Central memory CD8-positive, alpha-beta T cell (primary cell): ENCODE results near the gene MED13L.
"Not testable (repeated sequence)": the region's sequence is repeated elsewhere in the genome, so short reads cannot be mapped to it uniquely, and the experiment has no call there.

Experiments
- ATAC-seq: fragments of 150-1000 bp; cut with Tn5 transposase; replicated peaks from 2 replicates; pipeline ENCODE4 v1.10.0; 2022; ENCODE audit warnings: mild to moderate bottlenecking, moderate FRiP score, moderate number of reproducible peaks; ENCODE audit not compliant: poor library complexity, severe bottlenecking; ENCODE audit errors: extremely low read depth
- DNase-seq, 2 donors: peaks; one replicate each; pipeline ENCODE4 v3.0.0; 2021; ENCODE audit warnings: low spot score in 2 of 2
- H3K27ac Mint-ChIP-seq: one replicate; pipeline ENCODE4 v1.8.0; 2022; ENCODE audit warnings: low read depth, mild to moderate bottlenecking, moderate library complexity, mixed read lengths
- H3K27me3 Mint-ChIP-seq: one replicate; pipeline ENCODE4 v1.8.0; 2022; ENCODE audit warnings: mixed read lengths
- H3K36me3 Mint-ChIP-seq: one replicate; pipeline ENCODE4 v1.8.0; 2022; ENCODE audit warnings: mild to moderate bottlenecking, moderate library complexity, mixed read lengths; ENCODE audit not compliant: insufficient read depth
- H3K4me1 Mint-ChIP-seq: one replicate; pipeline ENCODE4 v1.8.0; 2022; ENCODE audit warnings: mixed read lengths
- H3K4me3 Mint-ChIP-seq: one replicate; pipeline ENCODE4 v1.8.0; 2022; ENCODE audit warnings: mild to moderate bottlenecking, moderate library complexity, mixed read lengths
- H3K9me3 Mint-ChIP-seq: one replicate; pipeline ENCODE4 v1.8.0; 2022; ENCODE audit warnings: mixed read lengths

The MED13L gene

GRCh38 chr12:116299665-116300328 is 22.3 kb upstream of the MED13L start:
- H3K36me3 Mint-ChIP-seq, result no peaks in the 10 kb centered on the region
- ATAC-seq (no peak), DNase-seq (no peak)
- no peak overlapping the region for H3K4me3 Mint-ChIP-seq
- no peaks in the 10 kb centered on the region for H3K4me1 Mint-ChIP-seq
- no peaks in the 10 kb centered on the region for H3K9me3 Mint-ChIP-seq
- no peak overlapping the region for H3K27ac Mint-ChIP-seq
- H3K27me3 Mint-ChIP-seq, result peaks cover 13% of the 10 kb centered on the region

- Mint-ChIP-seq H3K36me3 (no peaks in the 10 kb centered on the region), H3K27ac (no peak overlapping the region), H3K27me3 (peaks cover 13% of the 10 kb centered on the region), H3K4me3 (no peak overlapping the region), H3K9me3 (no peaks in the 10 kb centered on the region), H3K4me1 (no peaks in the 10 kb centered on the region)
- ATAC-seq (no peak), DNase-seq (no peak)
Observed at GRCh38 chr12:116299064-116299463, 21.6 kb upstream of the MED13L start.

GRCh38 chr12:116298578-116298977 is 21.1 kb upstream of the MED13L start:
- Mint-ChIP-seq H3K27ac (no peak overlapping the region), H3K4me1 (no peaks in the 10 kb centered on the region), H3K27me3 (peaks cover 13% of the 10 kb centered on the region), H3K4me3 (no peak overlapping the region), H3K9me3 (no peaks in the 10 kb centered on the region), H3K36me3 (no peaks in the 10 kb centered on the region)
- ATAC-seq (no peak), DNase-seq (no peak)

- DNase-seq (no peak), ATAC-seq (no peak)
- Mint-ChIP-seq H3K27me3 (peaks cover 13% of the 10 kb centered on the region), H3K27ac (no peak overlapping the region), H3K9me3 (no peaks in the 10 kb centered on the region), H3K36me3 (no peaks in the 10 kb centered on the region), H3K4me1 (no peaks in the 10 kb centered on the region), H3K4me3 (no peak overlapping the region)
Observed at GRCh38 chr12:116297224-116297834, 19.8 kb upstream of the MED13L start.

- H3K27ac Mint-ChIP-seq, result no peak overlapping the region
Observed at GRCh38 chr12:116295327-116296263, 18.1 kb upstream of the MED13L start.

GRCh38 chr12:116294454-116295165 is 17.1 kb upstream of the MED13L start:
- no peak overlapping the region for H3K4me3 Mint-ChIP-seq
- H3K9me3 Mint-ChIP-seq, result no peaks in the 10 kb centered on the region
- H3K36me3 Mint-ChIP-seq, result no peaks in the 10 kb centered on the region
- ATAC-seq, result no peak
- no peaks in the 10 kb centered on the region for H3K4me1 Mint-ChIP-seq
- H3K27ac Mint-ChIP-seq, result no peak overlapping the region
- no peak for DNase-seq
- peaks cover 13% of the 10 kb centered on the region for H3K27me3 Mint-ChIP-seq

More at GRCh38 chr12:116295327-116296263, 18.1 kb upstream of the MED13L start:
- no peaks in the 10 kb centered on the region for H3K36me3 Mint-ChIP-seq
- H3K9me3 Mint-ChIP-seq, result no peaks in the 10 kb centered on the region
- H3K4me1 Mint-ChIP-seq, result no peaks in the 10 kb centered on the region
- peaks cover 13% of the 10 kb centered on the region for H3K27me3 Mint-ChIP-seq
- DNase-seq (no peak), ATAC-seq (no peak)
- H3K4me3 Mint-ChIP-seq, result no peak overlapping the region

GRCh38 chr12:116293687-116294453 is 16.4 kb upstream of the MED13L start:
- H3K9me3 Mint-ChIP-seq, result no peaks in the 10 kb centered on the region
- no peak overlapping the region for H3K4me3 Mint-ChIP-seq
- H3K27ac Mint-ChIP-seq, result no peak overlapping the region
- H3K4me1 Mint-ChIP-seq, result no peaks in the 10 kb centered on the region
- DNase-seq (no peak), ATAC-seq (no peak)
- H3K36me3 Mint-ChIP-seq, result no peaks in the 10 kb centered on the region
- H3K27me3 Mint-ChIP-seq, result peaks cover 13% of the 10 kb centered on the region

- no peaks in the 10 kb centered on the region for H3K9me3 Mint-ChIP-seq
- ATAC-seq, result no peak
- DNase-seq, result no peak
- no peak overlapping the region for H3K27ac Mint-ChIP-seq
- no peak overlapping the region for H3K4me3 Mint-ChIP-seq
- no peaks in the 10 kb centered on the region for H3K4me1 Mint-ChIP-seq
- H3K36me3 Mint-ChIP-seq, result no peaks in the 10 kb centered on the region
- no peaks in the 10 kb centered on the region for H3K27me3 Mint-ChIP-seq
Observed at GRCh38 chr12:116291218-116291617, 13.7 kb upstream of the MED13L start.

GRCh38 chr12:116288735-116289134 is 11.2 kb upstream of the MED13L start:
- H3K4me1 Mint-ChIP-seq, result no peaks in the 10 kb centered on the region
- DNase-seq, result no peak
- no peak for ATAC-seq
- no peak overlapping the region for H3K4me3 Mint-ChIP-seq
- H3K27ac Mint-ChIP-seq, result no peak overlapping the region
- peaks cover 10% of the 10 kb centered on the region for H3K27me3 Mint-ChIP-seq
- no peaks in the 10 kb centered on the region for H3K9me3 Mint-ChIP-seq
- H3K36me3 Mint-ChIP-seq, result no peaks in the 10 kb centered on the region

- Mint-ChIP-seq H3K4me3 (no peak overlapping the region), H3K27ac (no peak overlapping the region), H3K36me3 (no peaks in the 10 kb centered on the region), H3K4me1 (no peaks in the 10 kb centered on the region), H3K9me3 (no peaks in the 10 kb centered on the region), H3K27me3 (peaks cover 10% of the 10 kb centered on the region)
- no peak for ATAC-seq
- no peak for DNase-seq
Observed at GRCh38 chr12:116287842-116288301, 10.4 kb upstream of the MED13L start.

- H3K27me3 Mint-ChIP-seq, result peaks cover 10% of the 10 kb centered on the region
- H3K4me3 Mint-ChIP-seq, result no peak overlapping the region
- peaks cover 7% of the 10 kb centered on the region for H3K4me1 Mint-ChIP-seq
- no peak for ATAC-seq
- DNase-seq, result no peak
- H3K9me3 Mint-ChIP-seq, result no peaks in the 10 kb centered on the region
- H3K36me3 Mint-ChIP-seq, result no peaks in the 10 kb centered on the region
- no peak overlapping the region for H3K27ac Mint-ChIP-seq
Observed at GRCh38 chr12:116284396-116284795, 6.9 kb upstream of the MED13L start.

- not testable (repeated sequence) for DNase-seq, H3K27ac Mint-ChIP-seq, H3K4me3 Mint-ChIP-seq, H3K36me3 Mint-ChIP-seq, H3K9me3 Mint-ChIP-seq, H3K4me1 Mint-ChIP-seq, ATAC-seq, H3K27me3 Mint-ChIP-seq
Observed at GRCh38 chr12:116283881-116284280, 6.4 kb upstream of the MED13L start.
